GM12865 (cell line): Measurements from ENCODE around the gene IL37.
A peak's percentile ranks its signal among the peaks of the same experiment; 100 is the strongest.

Source experiments
- DNase-seq: peaks from one replicate; pipeline ENCODE4 v3.0.0; 2010; ENCODE audit warnings: low read depth
- H3K4me3 ChIP-seq: 2 replicates; pipeline ENCODE4 v1.5.1; 2011; ENCODE audit warnings: mild to moderate bottlenecking, low read depth, low read length, control low read depth
- CTCF ChIP-seq: IDR thresholded peaks from 2 replicates; pipeline ENCODE4 v1.5.1; 2011; ENCODE audit warnings: low read length, control low read depth, low read depth, inconsistent platforms; ENCODE audit not compliant: insufficient read depth; ENCODE audit errors: missing control alignments

IL37 gene

DNA sequence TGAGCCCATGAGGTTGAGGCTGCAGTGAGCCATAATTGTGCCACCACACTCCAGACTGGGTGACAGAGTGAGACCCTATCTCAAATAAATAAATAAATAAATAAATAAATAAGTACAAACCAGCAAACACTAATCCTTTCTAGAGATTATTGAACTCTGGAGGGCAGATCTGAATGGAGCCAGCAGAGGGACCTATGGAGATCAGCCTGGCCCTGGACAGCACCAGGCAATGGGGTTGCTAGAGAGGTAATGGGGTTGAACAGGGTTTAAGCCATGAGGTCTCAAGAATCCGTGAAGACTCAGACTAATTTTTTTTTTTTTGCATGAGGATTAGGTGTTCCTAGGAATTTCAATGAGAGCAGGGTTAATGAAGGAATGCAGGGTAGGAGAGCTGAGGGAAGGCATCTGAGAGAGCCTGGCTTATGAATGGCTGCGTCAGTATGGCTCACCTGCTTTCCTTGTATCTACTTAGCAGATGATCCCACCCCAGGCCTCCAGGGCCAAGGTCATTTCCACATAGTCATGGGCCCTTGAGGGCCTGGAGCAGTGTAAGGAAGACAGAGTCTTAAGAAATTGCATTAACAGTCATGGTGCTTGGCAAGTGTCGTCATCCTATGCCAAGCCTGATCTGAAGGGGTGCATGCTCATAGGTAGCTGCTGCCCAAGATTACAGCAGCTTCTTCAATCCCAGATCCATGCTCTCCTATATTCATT is 34.6 kb upstream of the IL37 start:
- no peak for TF ChIP-seq CTCF
- no peak for DNase-seq

GRCh38 chr2:112876971-112877361 is 34.0 kb upstream of the IL37 start:
- no peak overlapping the region for H3K4me3 ChIP-seq
- DNase-seq: no peak
- TF ChIP-seq CTCF: no peak

More for the DNA sequence above, 34.6 kb upstream of the IL37 start:
- no peak overlapping the region for H3K4me3 ChIP-seq

- H3K4me3 ChIP-seq: no peak overlapping the region
- no peak for TF ChIP-seq CTCF
- DNase-seq: no peak
Measured at GRCh38 chr2:112877423-112877822, 33.5 kb upstream of the IL37 start.

DNA sequence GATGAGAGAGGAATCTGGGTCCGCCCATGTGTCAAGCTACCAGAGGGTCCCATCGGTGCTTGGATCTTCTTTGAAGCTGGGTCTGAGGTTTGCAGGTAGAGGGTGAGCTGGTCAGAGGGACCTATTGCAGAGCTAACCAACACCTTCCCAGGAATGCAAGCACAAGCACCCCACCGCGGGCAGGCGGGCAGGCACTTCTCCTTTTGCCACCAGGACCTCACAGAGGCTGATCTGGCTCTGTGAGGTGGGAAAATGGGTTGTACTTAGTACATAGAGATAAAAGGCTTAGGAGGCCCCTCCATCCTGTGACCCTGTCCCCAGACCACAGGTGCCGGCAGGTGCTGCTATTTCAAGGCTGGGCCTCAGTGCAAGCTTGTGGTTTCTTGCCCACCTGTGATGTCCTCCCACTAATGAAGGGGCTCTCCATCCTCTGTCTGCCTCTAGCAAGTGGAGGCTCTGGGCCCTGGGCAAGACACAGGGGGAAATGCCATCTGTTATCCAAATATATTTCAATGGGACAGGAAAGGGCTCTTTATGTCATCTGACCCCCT is 31.4 kb upstream of the IL37 start:
- TF ChIP-seq CTCF: no peak
- no peak overlapping the region for H3K4me3 ChIP-seq
- peak; percentile 47 for DNase-seq

GRCh38 chr2:112880091-112880531 is 30.9 kb upstream of the IL37 start:
- DNase-seq: peak; percentile 40
- TF ChIP-seq CTCF: no peak
- H3K4me3 ChIP-seq: no peak overlapping the region

DNA sequence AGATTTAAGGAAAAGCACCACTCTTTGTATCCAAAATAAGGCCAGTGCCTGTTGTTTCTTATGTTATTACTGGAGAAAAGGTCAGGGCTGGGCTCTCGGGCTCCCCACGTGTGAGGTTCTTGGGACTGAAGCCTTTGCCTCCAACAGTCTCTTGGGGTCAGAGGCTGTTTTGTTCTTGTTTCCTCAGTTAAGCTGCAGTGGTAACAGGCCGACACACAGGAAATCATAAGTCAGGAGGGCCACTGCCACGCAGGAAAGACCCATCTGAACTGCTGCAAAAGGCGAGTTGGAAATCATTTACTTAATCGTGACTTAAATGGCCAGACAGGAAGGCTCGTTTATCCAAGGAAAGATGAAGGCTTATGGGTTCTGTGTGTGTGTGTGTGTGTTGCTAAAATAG is 30.3 kb upstream of the IL37 start:
- TF ChIP-seq CTCF: no peak
- peak; percentile 71 for DNase-seq
- H3K4me3 ChIP-seq: no peak overlapping the region
